Measurements from ENCODE around the gene ATP8B4. TPM values are rescaled to one million over a fixed set of nuclear protein-coding genes. Genes with fewer than 3 reads are reported as not detected.

ATP8B4 gene
- total RNA-seq, 1 donor, result 90.2 TPM

GRCh38 chr15:49810720-49811119, 308.3 kb downstream of the ATP8B4 start:
- TF ChIP-seq CTCF (IDR thresholded peaks at IDR 0.05; ENCODE audit: insufficient read depth, low read depth, low read length), result no peak
- H3K4me3 ChIP-seq (ENCODE audit: low read depth, low read length), result no peak overlapping the region
- DNase-seq (ENCODE audit: low read depth), result no peak

DNA sequence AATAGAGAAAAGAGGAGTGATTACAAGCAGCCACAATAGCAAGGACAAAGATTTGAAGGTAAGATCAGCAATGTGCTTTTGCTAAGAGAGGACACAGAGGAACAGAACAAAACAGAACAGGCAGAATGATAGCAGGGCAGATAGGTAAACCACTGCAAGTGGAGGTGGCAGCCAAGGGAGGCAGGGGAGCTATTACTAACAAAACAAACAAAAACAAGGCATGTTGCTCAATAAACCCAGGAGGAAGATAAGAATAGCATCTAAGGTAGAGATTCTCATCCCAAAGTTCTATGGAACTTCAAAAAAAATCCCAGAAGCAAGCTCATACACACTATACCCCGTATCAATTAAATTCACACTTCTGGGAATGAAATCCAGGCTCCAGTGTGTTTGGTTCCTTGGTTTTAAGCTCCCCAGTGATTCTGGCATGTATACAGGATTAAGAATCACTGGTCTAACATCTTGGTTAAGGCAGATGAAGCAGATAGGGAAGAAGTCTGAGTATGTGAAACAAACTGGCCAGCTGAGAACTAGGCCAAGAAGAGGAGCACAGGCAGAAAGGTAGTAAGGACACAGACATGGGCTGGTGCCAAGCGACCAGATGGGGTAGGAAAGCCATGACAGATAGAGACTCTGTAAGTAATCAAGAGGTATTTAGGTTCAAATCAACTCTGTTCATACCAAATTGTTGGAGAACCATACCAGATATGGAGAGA, 309.0 kb downstream of the ATP8B4 start:
- no peak for DNase-seq (ENCODE audit: low read depth)
- no peak overlapping the region for H3K4me3 ChIP-seq (ENCODE audit: low read depth, low read length)
- TF ChIP-seq CTCF (IDR thresholded peaks at IDR 0.05; ENCODE audit: insufficient read depth, low read depth, low read length), result no peak

DNA sequence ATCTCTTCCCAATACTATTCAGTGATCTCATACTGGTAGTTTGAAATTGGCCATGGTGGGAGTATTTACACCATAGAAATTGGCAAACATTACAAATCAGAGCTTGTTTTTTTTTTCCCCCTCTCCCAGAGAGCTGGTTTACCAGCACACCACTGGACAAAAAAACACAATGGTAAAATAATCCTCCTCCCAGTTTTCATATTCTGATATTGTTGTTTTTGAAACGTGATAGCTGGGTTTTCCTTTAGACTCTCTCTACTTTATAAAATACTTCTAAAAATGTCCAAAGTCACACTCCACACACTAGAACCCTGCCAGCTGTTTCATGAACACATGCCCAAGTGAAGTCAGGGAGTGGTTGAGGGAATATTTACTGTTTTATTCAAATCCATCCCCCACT, 310.7 kb downstream of the ATP8B4 start:
- no peak for TF ChIP-seq CTCF (IDR thresholded peaks at IDR 0.05; ENCODE audit: insufficient read depth, low read depth, low read length)
- DNase-seq (ENCODE audit: low read depth), result no peak
- no peak overlapping the region for H3K4me3 ChIP-seq (ENCODE audit: low read depth, low read length)

Small RNA genes within 50 kb of the gene (small RNA-seq; reads per million reads assigned to genes)
- not detected for gene RNA5SP394

Other genes with a start within 250 kb of the ATP8B4 start
- gene SLC27A2, start 63.0 kb upstream of the ATP8B4 start, total RNA-seq, result under 0.01 TPM in 2 replicates
- not detected in 2 replicates for gene HDC, start 146.5 kb upstream of the ATP8B4 start, total RNA-seq
- 33.8 and 44.9 TPM in 2 replicates for gene GABPB1, start 236.0 kb upstream of the ATP8B4 start, total RNA-seq